GM23248 (cell line): ENCODE data around the gene MACROH2A2. TPM values are rescaled to one million over a fixed set of nuclear protein-coding genes. Genes with fewer than 3 reads are reported as not detected.
A peak's percentile ranks its signal among the peaks of the same experiment; 100 is the strongest.

Experiments used
- DNase-seq: peaks from one replicate; pipeline ENCODE4 v3.0.0-alpha.2; 2015
- H2AFZ ChIP-seq: fragments of 200-600 bp; sonication (generic); 2 replicates; pipeline ENCODE4 v1.6.1; 2016; ENCODE audit warnings: antibody characterized with exemption
- H3F3A ChIP-seq: fragments of 200-600 bp; sonication (generic); 2 replicates; pipeline ENCODE4 v1.6.1; 2016; ENCODE audit warnings: mild to moderate bottlenecking, antibody characterized with exemption, mixed run types; ENCODE audit not compliant: insufficient read depth
- H3K27ac ChIP-seq: fragments of 200-600 bp; sonication (generic); 2 replicates; pipeline ENCODE4 v1.5.1; 2016; ENCODE audit warnings: mild to moderate bottlenecking
- H3K27me3 ChIP-seq: fragments of 200-600 bp; sonication (generic); replicated peaks from 2 replicates; pipeline ENCODE4 v1.6.1; 2016; ENCODE audit warnings: mild to moderate bottlenecking; ENCODE audit not compliant: insufficient read depth
- H3K36me3 ChIP-seq: fragments of 200-600 bp; sonication (generic); 2 replicates; pipeline ENCODE4 v1.6.1; 2016; ENCODE audit warnings: low read depth, mild to moderate bottlenecking
- H3K4me1 ChIP-seq: fragments of 200-600 bp; sonication (generic); 2 replicates; pipeline ENCODE4 v1.6.1; 2016; ENCODE audit warnings: mild to moderate bottlenecking; ENCODE audit not compliant: insufficient read depth
- H3K4me2 ChIP-seq: fragments of 200-600 bp; sonication (generic); one replicate; pipeline ENCODE4 v1.6.1; 2016; ENCODE audit warnings: mild to moderate bottlenecking; ENCODE audit not compliant: unreplicated experiment
- H3K4me3 ChIP-seq: fragments of 200-600 bp; sonication (generic); 2 replicates; pipeline ENCODE4 v1.5.1; 2016; ENCODE audit warnings: mild to moderate bottlenecking
- H3K79me2 ChIP-seq: fragments of 200-600 bp; sonication (generic); 2 replicates; pipeline ENCODE4 v1.6.1; 2016; ENCODE audit warnings: mild to moderate bottlenecking; ENCODE audit not compliant: insufficient read depth
- H3K9ac ChIP-seq: fragments of 200-600 bp; sonication (generic); 2 replicates; pipeline ENCODE4 v1.6.1; 2016; ENCODE audit warnings: mild to moderate bottlenecking
- H3K9me2 ChIP-seq: fragments of 200-600 bp; sonication (generic); 2 replicates; pipeline ENCODE4 v1.6.1; 2016; ENCODE audit warnings: mixed run types, mild to moderate bottlenecking, moderate library complexity; ENCODE audit not compliant: insufficient read depth
- H3K9me3 ChIP-seq: fragments of 200-600 bp; sonication (generic); one replicate; pipeline ENCODE4 v1.6.1; 2017; ENCODE audit warnings: low read depth
- H4K20me1 ChIP-seq: fragments of 200-600 bp; sonication (generic); 2 replicates; pipeline ENCODE4 v1.6.0; 2016; ENCODE audit not compliant: insufficient read depth
- EZH2 ChIP-seq: fragments of 200-600 bp; sonication (generic); IDR thresholded peaks from 2 replicates; pipeline ENCODE4 v1.6.1; 2018; ENCODE audit warnings: antibody characterized with exemption, mild to moderate bottlenecking; ENCODE audit not compliant: insufficient read depth, poor library complexity, severe bottlenecking
- EZH2phosphoT487 ChIP-seq: fragments of 200-600 bp; sonication (generic); IDR thresholded peaks from 2 replicates; pipeline ENCODE4 v1.6.1; 2018; ENCODE audit warnings: antibody characterized with exemption, moderate library complexity, mild to moderate bottlenecking, low read depth; ENCODE audit not compliant: insufficient read depth
- WGBS, 2 experiments: methylation state at CpG; one replicate each; pipeline ENCODE4 v1.1.6; 2015 to 2017; ENCODE audit warnings: low lambda C conversion rate in 2 of 2, low coverage in 1 of 2; ENCODE audit errors: missing lambda C conversion rate in 2 of 2; 5-methylcytosine and 5-hydroxymethylcytosine counted together
- in situ Hi-C: fragments of 300-500 bp; cut with MboI; formaldehyde crosslinking; loops from 2 replicates; pipeline ENCODE4 v1.15.0; 2020
- polyA plus RNA-seq: library from polyadenylated mRNA; unstranded; fragments of >200 nt; fragmentation: Nextera tagmentation; extraction: Ambion mirVana; gene quantifications from 2 replicates; pipeline ENCODE4 v1.2.1, GENCODE V29; 2016
- total RNA-seq: library from RNA; depleted of rRNA; stranded (reverse); fragments of >200 nt; shearing (Covaris generic); gene quantifications from 2 replicates; pipeline ENCODE4 v1.2.3, GENCODE V29; 2014

The MACROH2A2 gene
- total and polyA plus RNA-seq, 2 experiments from 2014 or later = 11.4 to 14.7 TPM

DNA sequence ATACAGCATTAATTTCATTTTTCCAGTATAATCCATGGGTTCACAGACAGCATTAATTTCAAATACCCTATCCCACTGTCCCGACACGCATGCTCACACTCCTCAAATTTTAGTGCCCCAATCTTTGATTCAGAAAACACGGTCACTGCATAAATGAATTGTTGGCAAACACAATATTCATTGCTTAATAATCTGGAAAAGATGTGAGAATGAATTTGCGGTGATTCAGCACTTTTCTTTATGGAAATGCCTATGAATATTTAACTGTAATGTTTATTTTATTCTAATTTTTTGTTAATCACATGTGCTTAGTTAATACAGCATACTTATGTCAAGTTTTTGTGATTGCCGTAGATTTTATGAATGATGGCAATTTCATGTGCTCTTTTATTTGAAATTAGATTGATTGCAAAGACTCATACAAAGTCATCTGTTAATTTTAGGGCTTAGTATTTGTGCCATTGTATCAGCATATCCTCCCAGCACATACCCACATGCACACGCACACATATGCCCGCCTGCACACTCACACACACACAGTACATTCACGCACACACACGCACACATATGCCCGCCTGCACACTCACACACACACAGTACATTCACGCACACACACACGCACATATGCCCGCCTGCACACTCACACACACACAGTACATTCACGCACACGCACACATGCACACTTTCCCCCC is 35.1 kb downstream of the MACROH2A2 start:
- peak; percentile 26 for DNase-seq
- Histone ChIP-seq H3K36me3 (0 out of 2 replicates have a peak, but pooled peaks cover 3% of the 10 kb centered on the region), H3K9me2 (no peaks in the 10 kb centered on the region), H3K27me3 (no peaks in the 10 kb centered on the region), H3K27ac (no peak overlapping the region), H3F3A (no peaks in the 10 kb centered on the region), H3K79me2 (no peaks in the 10 kb centered on the region), H3K4me1 (no peaks in the 10 kb centered on the region), H2AFZ (no peak overlapping the region), H3K4me2 (no peak overlapping the region), H4K20me1 (no peaks in the 10 kb centered on the region), H3K4me3 (no peak overlapping the region), H3K9me3 (no peaks in the 10 kb centered on the region), H3K9ac (no peak overlapping the region)
- TF ChIP-seq EZH2 (no peak), EZH2phosphoT487 (no peak)
- WGBS, 2 experiments = 75 to 76% methylated on average over 15 of the region's 15 CpGs
- in situ Hi-C loops = no loop called here

DNA sequence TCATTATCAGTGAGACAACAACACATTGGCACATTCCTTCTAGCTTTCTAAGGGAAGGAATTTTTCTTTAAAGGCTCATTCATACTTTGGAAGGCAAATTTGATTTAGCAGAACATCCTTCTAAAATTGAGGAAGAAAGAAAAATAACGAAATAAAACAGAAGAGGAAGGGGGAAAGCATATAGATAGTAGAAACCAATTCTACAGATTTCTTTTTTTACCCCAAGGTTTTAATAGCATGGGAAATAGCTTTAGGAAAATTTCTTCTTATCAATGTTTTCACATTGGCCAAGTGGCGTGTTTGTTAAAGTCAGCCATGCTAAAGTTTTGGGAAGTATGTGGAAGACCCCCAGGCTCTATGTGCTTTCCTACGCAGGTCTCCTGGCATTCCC is 35.7 kb downstream of the MACROH2A2 start:
- DNase-seq = no peak
- WGBS, 2 experiments = 72 to 77% methylated on average over 3 of the region's 3 CpGs
- Histone ChIP-seq H3K27ac (no peak overlapping the region), H3K9ac (no peak overlapping the region), H3K36me3 (0 out of 2 replicates have a peak, but pooled peaks cover 3% of the 10 kb centered on the region), H3K4me2 (no peak overlapping the region), H3K27me3 (no peaks in the 10 kb centered on the region), H3K9me3 (no peaks in the 10 kb centered on the region), H3K4me3 (no peak overlapping the region), H3F3A (no peaks in the 10 kb centered on the region), H3K9me2 (no peaks in the 10 kb centered on the region), H3K79me2 (no peaks in the 10 kb centered on the region), H4K20me1 (no peaks in the 10 kb centered on the region), H3K4me1 (no peaks in the 10 kb centered on the region), H2AFZ (no peak overlapping the region)
- TF ChIP-seq EZH2 = no peak
- TF ChIP-seq EZH2phosphoT487 = no peak
- in situ Hi-C loops = no loop called here

DNA sequence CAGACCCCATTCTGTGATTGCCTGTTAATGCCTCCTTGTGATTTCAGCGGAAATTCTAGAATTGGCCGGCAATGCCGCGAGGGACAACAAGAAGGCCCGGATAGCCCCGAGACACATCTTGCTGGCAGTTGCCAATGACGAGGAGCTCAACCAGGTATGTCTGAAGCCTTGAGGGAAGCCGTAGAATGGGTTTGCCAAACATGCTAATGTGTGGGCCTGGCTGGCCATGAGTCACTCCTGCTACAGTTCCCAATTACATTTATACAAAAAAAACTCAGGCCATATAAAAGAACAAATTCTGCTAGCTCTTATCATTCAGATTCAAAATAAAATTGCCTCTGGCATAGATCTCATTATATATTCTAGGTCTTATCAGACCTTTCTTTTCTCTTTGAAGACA is 37.4 kb downstream of the MACROH2A2 start:
- DNase-seq = peak; percentile 32
- no peaks in the 10 kb centered on the region for H4K20me1 ChIP-seq
- no peaks in the 10 kb centered on the region for H3K9me3 ChIP-seq
- 89 to 90% methylated on average over 8 of the region's 8 CpGs for WGBS, 2 experiments
- no peaks in the 10 kb centered on the region for H3F3A ChIP-seq
- no peaks in the 10 kb centered on the region for H3K9me2 ChIP-seq
- no peak overlapping the region for H3K9ac ChIP-seq
- H3K27ac ChIP-seq = no peak overlapping the region
- TF ChIP-seq EZH2phosphoT487 (no peak), EZH2 (no peak)
- H3K27me3 ChIP-seq = no peaks in the 10 kb centered on the region
- in situ Hi-C loops = no loop called here
- 0 out of 2 replicates have a peak, but pooled peaks cover 3% of the 10 kb centered on the region for H3K36me3 ChIP-seq
- no peaks in the 10 kb centered on the region for H3K79me2 ChIP-seq
- H3K4me2 ChIP-seq = no peak overlapping the region
- no peak overlapping the region for H2AFZ ChIP-seq
- no peak overlapping the region for H3K4me3 ChIP-seq
- H3K4me1 ChIP-seq = no peaks in the 10 kb centered on the region

DNA sequence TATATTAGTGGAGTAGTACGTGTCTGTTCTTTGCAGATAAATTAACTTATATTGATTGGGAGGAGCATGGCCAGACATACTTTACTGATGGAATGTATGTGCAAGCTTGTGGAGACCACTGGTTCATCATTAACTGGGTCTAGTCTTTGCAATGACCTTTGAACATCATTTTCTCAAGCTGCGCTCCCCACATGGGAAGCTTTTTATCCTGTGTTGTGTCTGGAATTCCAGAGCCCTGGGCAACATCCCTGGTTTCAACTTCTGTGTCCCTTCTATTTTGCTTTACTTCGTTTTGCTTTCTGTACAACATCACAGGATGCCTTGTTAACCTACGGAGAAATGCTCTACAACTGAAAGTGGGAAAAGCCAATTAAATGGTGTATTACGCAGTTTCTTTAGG is 38.3 kb downstream of the MACROH2A2 start:
- H3K4me3 ChIP-seq = no peak overlapping the region
- no peaks in the 10 kb centered on the region for H3F3A ChIP-seq
- H3K79me2 ChIP-seq = no peaks in the 10 kb centered on the region
- H4K20me1 ChIP-seq = no peaks in the 10 kb centered on the region
- H3K9me2 ChIP-seq = no peaks in the 10 kb centered on the region
- no peaks in the 10 kb centered on the region for H3K9me3 ChIP-seq
- H3K36me3 ChIP-seq = 0 out of 2 replicates have a peak, but pooled peaks cover 3% of the 10 kb centered on the region
- no peak overlapping the region for H3K27ac ChIP-seq
- 85 to 91% methylated on average over 5 of the region's 5 CpGs for WGBS, 2 experiments
- no peak overlapping the region for H3K9ac ChIP-seq
- no peak overlapping the region for H3K4me2 ChIP-seq
- no peak for DNase-seq
- TF ChIP-seq EZH2phosphoT487 = no peak
- H3K27me3 ChIP-seq = no peaks in the 10 kb centered on the region
- in situ Hi-C loops = no loop called here
- H3K4me1 ChIP-seq = no peaks in the 10 kb centered on the region
- H2AFZ ChIP-seq = no peak overlapping the region
